ENCODE results near the gene IL20RA.

GRCh38 chr6:136963259-136963658 is 81.5 kb downstream of the IL20RA start:
- TF ChIP-seq CTCF (IDR thresholded peaks at IDR 0.05): no peak
- no peak for TF ChIP-seq POLR2A (IDR thresholded peaks at IDR 0.05)
- no peak for TF ChIP-seq EP300 (IDR thresholded peaks at IDR 0.05)

Measured in ovary (tissue), 3 donors.